ENCODE measurements around the gene ADORA1.

ADORA1 gene

DNA sequence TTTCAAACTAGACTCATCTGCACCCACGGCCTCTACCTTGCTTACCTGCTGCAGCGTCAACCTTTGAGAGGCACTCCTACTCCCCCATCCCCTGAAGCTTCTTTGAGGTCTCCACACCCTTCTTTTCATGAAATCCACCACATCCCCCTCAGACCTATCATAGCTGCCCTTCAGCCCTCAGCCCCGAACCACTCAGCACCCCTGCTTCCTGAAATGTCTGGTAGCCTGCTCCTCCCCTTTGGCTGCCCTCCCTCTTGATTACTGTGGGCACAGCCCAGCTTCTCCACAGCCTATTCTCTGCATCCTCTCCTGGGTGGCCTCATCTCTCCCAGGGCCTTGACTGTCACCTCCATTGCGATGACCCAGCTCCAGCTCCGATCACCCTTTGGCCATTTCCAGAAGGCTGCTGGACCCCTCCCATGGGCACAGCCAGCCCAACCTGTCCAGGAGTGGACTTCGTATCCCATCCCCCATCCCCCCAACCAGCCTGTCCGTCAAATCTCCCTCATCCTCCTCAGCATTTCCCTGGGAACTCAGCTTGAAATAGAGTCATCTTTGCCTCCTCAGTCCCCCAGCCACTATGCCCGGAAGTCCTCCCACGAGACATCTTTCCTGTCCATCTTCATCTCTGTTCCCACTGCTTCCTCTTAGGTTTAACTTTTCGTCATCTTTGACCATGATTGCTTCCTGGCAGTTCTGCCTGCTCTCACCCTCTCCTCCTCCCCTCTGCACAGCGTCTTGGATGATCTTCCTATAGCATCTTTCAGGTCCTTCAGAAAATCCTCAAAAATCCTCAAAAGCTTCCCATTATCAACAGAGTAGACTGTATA is 6.1 kb upstream of the ADORA1 start:
- TF ChIP-seq POLR2AphosphoS5 (IDR thresholded peaks at IDR 0.05; ENCODE audit: low read depth, low read length) = no peak
- no peak for TF ChIP-seq FOXP2 (optimal IDR thresholded peaks at IDR 0.05; ENCODE audit: borderline replicate concordance, extremely low read depth, extremely low read length, insufficient read depth)
- no peak for TF ChIP-seq REST (IDR thresholded peaks at IDR 0.05; ENCODE audit: insufficient read depth in 1 of 2, low read depth in 2 of 2, low read length in 2 of 2)
- no peak for TF ChIP-seq TAF1 (IDR thresholded peaks at IDR 0.05; ENCODE audit: borderline replicate concordance, insufficient read depth, low read length)
- no peak for TF ChIP-seq SIN3A (IDR thresholded peaks at IDR 0.05; ENCODE audit: borderline replicate concordance, insufficient read depth, low read length)

DNA sequence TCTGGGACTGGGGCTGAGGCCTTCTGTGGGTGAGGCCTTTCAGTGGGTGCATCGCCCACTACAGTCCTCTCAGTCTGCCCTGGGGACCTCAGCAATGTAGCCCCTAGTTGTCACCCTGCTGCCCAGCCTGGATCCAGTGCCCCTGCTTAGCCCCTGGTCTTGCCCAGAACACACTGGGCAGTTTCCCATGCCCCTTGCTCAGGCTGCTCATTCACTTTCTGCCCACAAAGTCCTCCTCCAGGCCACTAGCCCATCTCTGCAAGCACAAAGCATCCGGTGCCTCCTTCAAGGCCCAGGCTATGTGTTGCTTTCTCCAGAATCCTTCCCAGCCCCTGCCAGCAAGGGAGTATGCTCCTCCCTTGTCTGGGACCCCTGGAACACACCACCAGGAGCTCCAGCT is 5.4 kb upstream of the ADORA1 start:
- TF ChIP-seq SIN3A (IDR thresholded peaks at IDR 0.05; ENCODE audit: borderline replicate concordance, insufficient read depth, low read length) (no peak), POLR2AphosphoS5 (IDR thresholded peaks at IDR 0.05; ENCODE audit: low read depth, low read length) (no peak), TAF1 (IDR thresholded peaks at IDR 0.05; ENCODE audit: borderline replicate concordance, insufficient read depth, low read length) (no peak), FOXP2 (optimal IDR thresholded peaks at IDR 0.05; ENCODE audit: borderline replicate concordance, extremely low read depth, extremely low read length, insufficient read depth) (no peak), REST (IDR thresholded peaks at IDR 0.05; ENCODE audit: insufficient read depth in 1 of 2, low read depth in 2 of 2, low read length in 2 of 2) (no peak)

GRCh38 chr1:203124011-203124410 is 3.5 kb upstream of the ADORA1 start:
- TF ChIP-seq REST (IDR thresholded peaks at IDR 0.05; ENCODE audit: insufficient read depth in 1 of 2, low read depth in 2 of 2, low read length in 2 of 2) (no peak), FOXP2 (optimal IDR thresholded peaks at IDR 0.05; ENCODE audit: borderline replicate concordance, extremely low read depth, extremely low read length, insufficient read depth) (no peak)

GRCh38 chr1:203124546-203125317 is 2.8 kb upstream of the ADORA1 start:
- no peak for TF ChIP-seq TAF1 (IDR thresholded peaks at IDR 0.05; ENCODE audit: borderline replicate concordance, insufficient read depth, low read length)

DNA sequence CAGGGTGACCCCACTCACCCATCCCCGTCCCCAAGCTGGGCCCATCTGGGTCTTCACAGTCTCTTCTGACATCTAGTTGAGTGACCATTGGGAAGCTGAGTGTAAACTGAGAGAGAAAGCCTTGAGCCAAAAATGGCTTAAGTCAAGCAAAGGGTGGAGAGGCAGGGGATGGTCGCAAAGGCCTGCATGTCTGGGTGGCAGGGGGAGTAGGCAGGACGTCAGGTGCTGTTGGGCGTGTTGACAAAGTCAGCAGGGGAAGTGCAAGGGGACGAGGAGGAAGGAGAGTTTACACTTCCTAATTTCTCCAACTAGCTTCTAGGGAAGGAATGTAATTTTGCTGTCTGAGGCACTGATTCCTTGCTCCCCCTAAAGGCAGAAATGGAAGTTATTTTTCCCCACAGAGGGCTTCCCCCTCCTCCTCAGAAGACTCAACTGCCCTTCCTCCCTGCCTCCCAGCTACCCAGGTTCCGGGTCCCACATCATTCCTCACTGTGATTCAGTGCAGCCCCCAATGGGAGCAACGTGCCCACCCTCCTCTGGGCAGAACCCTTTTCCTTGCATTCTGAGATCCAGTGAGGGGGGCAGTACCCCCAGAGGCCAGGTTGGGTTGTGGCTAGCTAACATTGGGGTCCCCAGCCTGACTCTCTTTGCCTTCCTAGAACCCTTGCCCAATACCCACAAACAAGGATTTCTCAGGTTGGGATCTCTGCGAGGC is 1.2 kb upstream of the ADORA1 start:
- TF ChIP-seq FOXP2 (optimal IDR thresholded peaks at IDR 0.05; ENCODE audit: borderline replicate concordance, extremely low read depth, extremely low read length, insufficient read depth) = no peak
- no peak for TF ChIP-seq SIN3A (IDR thresholded peaks at IDR 0.05; ENCODE audit: borderline replicate concordance, insufficient read depth, low read length)
- TF ChIP-seq REST (IDR thresholded peaks at IDR 0.05; ENCODE audit: insufficient read depth in 1 of 2, low read depth in 2 of 2, low read length in 2 of 2) = no peak
- TF ChIP-seq TAF1 (IDR thresholded peaks at IDR 0.05; ENCODE audit: borderline replicate concordance, insufficient read depth, low read length) = no peak
- TF ChIP-seq POLR2AphosphoS5 (IDR thresholded peaks at IDR 0.05; ENCODE audit: low read depth, low read length) = no peak

Measured in PFSK-1 (cell line).